ENCODE results near the gene ENHO.

The ENHO gene

GRCh38 chr9:34555500-34555899 lies 32.7 kb upstream of the ENHO start:
- no peak overlapping the region for H3K4me2 ChIP-seq (ENCODE audit: low read depth, low read length, poor library complexity, severe bottlenecking)
- no peaks in the 10 kb centered on the region for H3K79me2 ChIP-seq (ENCODE audit: insufficient read depth, low read length)
- H3K27ac ChIP-seq (ENCODE audit: low read depth, low read length), result no peak overlapping the region
- H3K4me3 ChIP-seq (ENCODE audit: insufficient read depth, low read length, poor library complexity, severe bottlenecking), result no peak overlapping the region
- no peak overlapping the region for H3K9ac ChIP-seq (ENCODE audit: low read length)
- H3F3A ChIP-seq (ENCODE audit: insufficient read depth), result no peaks in the 10 kb centered on the region
- no peaks in the 10 kb centered on the region for H3K36me3 ChIP-seq (ENCODE audit: low read length)
- no peak overlapping the region for H2AFZ ChIP-seq (ENCODE audit: low read depth, low read length, severe bottlenecking)
- no peaks in the 10 kb centered on the region for H3K9me2 ChIP-seq (replicated peaks; ENCODE audit: insufficient read depth, low read length)
- H3K9me3 ChIP-seq (ENCODE audit: insufficient read depth, low read length), result no peaks in the 10 kb centered on the region
- TF ChIP-seq CTCF (IDR thresholded peaks at IDR 0.05; ENCODE audit: insufficient read depth, low read length, poor library complexity, severe bottlenecking) (no peak), EZH2phosphoT487 (conservative IDR thresholded peaks at IDR 0.05; ENCODE audit: low read length) (no peak)
- H3K27me3 ChIP-seq (ENCODE audit: low read length), result no peaks in the 10 kb centered on the region
- H4K20me1 ChIP-seq (ENCODE audit: low read depth, low read length), result no peaks in the 10 kb centered on the region

GRCh38 chr9:34555002-34555348 lies 32.2 kb upstream of the ENHO start:
- Histone ChIP-seq H3K9me2 (replicated peaks; ENCODE audit: insufficient read depth, low read length) (no peaks in the 10 kb centered on the region), H2AFZ (ENCODE audit: low read depth, low read length, severe bottlenecking) (no peak overlapping the region), H3K4me3 (ENCODE audit: insufficient read depth, low read length, poor library complexity, severe bottlenecking) (no peak overlapping the region), H4K20me1 (ENCODE audit: low read depth, low read length) (no peaks in the 10 kb centered on the region), H3K79me2 (ENCODE audit: insufficient read depth, low read length) (no peaks in the 10 kb centered on the region), H3K9ac (ENCODE audit: low read length) (no peak overlapping the region), H3F3A (ENCODE audit: insufficient read depth) (no peaks in the 10 kb centered on the region), H3K4me2 (ENCODE audit: low read depth, low read length, poor library complexity, severe bottlenecking) (no peak overlapping the region), H3K27ac (ENCODE audit: low read depth, low read length) (no peak overlapping the region), H3K36me3 (ENCODE audit: low read length) (no peaks in the 10 kb centered on the region), H3K27me3 (ENCODE audit: low read length) (no peaks in the 10 kb centered on the region), H3K9me3 (ENCODE audit: insufficient read depth, low read length) (no peaks in the 10 kb centered on the region)
- no peak for TF ChIP-seq CTCF (IDR thresholded peaks at IDR 0.05; ENCODE audit: insufficient read depth, low read length, poor library complexity, severe bottlenecking)
- no peak for TF ChIP-seq EZH2phosphoT487 (conservative IDR thresholded peaks at IDR 0.05; ENCODE audit: low read length)

- H3K79me2 ChIP-seq (ENCODE audit: insufficient read depth, low read length), result no peaks in the 10 kb centered on the region
- no peaks in the 10 kb centered on the region for H3K9me2 ChIP-seq (replicated peaks; ENCODE audit: insufficient read depth, low read length)
- H3K27ac ChIP-seq (ENCODE audit: low read depth, low read length), result no peak overlapping the region
- TF ChIP-seq CTCF (IDR thresholded peaks at IDR 0.05; ENCODE audit: insufficient read depth, low read length, poor library complexity, severe bottlenecking), result no peak
- TF ChIP-seq EZH2phosphoT487 (conservative IDR thresholded peaks at IDR 0.05; ENCODE audit: low read length), result no peak
- H3K4me2 ChIP-seq (ENCODE audit: low read depth, low read length, poor library complexity, severe bottlenecking), result no peak overlapping the region
- no peaks in the 10 kb centered on the region for H3F3A ChIP-seq (ENCODE audit: insufficient read depth)
- no peaks in the 10 kb centered on the region for H3K9me3 ChIP-seq (ENCODE audit: insufficient read depth, low read length)
- H3K36me3 ChIP-seq (ENCODE audit: low read length), result no peaks in the 10 kb centered on the region
- H2AFZ ChIP-seq (ENCODE audit: low read depth, low read length, severe bottlenecking), result no peak overlapping the region
- H3K27me3 ChIP-seq (ENCODE audit: low read length), result no peaks in the 10 kb centered on the region
- no peak overlapping the region for H3K4me3 ChIP-seq (ENCODE audit: insufficient read depth, low read length, poor library complexity, severe bottlenecking)
- no peak overlapping the region for H3K9ac ChIP-seq (ENCODE audit: low read length)
- H4K20me1 ChIP-seq (ENCODE audit: low read depth, low read length), result no peaks in the 10 kb centered on the region
Observed at GRCh38 chr9:34554211-34555001, 31.6 kb upstream of the ENHO start.

All from SU-DHL-6 (cell line).